LNCAP (cell line): ENCODE results near the gene MRPL55.

Source experiments
- TF ChIP-seq, protein P1 (sequence below): fragments of 450-650 bp; IDR thresholded peaks from 2 replicates; pipeline ENCODE4 v1.5.1; 2017; ENCODE audit warnings: mild to moderate bottlenecking

MRPL55 gene

DNA sequence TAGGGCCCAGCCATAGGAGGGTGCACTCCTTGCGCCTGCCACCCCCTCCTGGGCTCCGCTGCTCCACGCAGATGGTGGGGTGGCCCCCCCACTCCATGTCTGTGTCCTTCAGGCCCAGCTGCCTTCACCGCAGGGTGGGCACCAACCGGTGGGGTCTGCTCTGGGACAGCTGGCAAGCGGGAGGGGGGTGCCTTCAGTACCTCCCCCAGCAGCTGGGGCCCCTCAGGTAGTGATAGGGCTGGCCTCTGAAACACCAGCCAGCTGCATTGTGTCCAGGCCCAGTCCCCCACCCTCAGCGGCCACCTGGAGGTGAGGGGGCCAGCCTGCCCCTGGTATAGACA is 41.0 kb upstream of the MRPL55 start:
- TF ChIP-seq, protein P1, sequence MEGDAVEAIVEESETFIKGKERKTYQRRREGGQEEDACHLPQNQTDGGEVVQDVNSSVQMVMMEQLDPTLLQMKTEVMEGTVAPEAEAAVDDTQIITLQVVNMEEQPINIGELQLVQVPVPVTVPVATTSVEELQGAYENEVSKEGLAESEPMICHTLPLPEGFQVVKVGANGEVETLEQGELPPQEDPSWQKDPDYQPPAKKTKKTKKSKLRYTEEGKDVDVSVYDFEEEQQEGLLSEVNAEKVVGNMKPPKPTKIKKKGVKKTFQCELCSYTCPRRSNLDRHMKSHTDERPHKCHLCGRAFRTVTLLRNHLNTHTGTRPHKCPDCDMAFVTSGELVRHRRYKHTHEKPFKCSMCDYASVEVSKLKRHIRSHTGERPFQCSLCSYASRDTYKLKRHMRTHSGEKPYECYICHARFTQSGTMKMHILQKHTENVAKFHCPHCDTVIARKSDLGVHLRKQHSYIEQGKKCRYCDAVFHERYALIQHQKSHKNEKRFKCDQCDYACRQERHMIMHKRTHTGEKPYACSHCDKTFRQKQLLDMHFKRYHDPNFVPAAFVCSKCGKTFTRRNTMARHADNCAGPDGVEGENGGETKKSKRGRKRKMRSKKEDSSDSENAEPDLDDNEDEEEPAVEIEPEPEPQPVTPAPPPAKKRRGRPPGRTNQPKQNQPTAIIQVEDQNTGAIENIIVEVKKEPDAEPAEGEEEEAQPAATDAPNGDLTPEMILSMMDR, result no peak

DNA sequence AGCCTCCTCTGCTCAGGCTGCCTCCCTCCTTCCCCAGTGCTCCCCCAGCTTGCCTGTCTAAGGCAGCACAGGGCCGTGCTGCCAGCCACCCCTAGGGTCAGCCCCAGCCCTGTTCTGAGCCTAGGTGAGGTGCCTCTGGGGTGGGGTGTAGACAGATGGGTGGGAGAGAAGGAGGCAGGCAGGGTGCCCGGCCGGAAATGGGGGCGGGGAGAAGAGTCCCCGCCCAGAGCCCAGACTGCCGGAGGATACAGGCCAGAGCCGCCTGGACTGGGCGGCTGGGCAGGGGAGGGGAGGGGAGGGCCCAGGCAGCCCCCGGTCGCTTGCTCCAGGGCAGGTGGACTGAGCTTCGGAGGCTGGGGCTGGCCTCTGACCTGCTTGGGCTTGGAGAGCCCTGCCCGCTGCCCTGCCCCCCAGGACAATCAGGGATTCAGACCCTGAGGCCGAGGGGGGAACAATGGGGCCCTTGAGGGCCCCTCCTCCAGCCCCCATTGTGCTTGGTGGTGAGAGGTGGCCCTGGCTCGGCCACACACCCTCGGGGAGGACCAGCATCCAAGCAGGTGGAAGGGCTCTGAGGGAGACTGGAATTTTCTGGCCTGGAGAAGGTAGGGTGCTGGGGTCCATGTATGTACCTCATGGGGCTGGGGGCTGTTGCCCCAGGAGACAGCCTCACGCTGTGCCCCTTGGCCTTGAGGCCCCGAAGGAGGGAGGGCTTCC is 40.5 kb upstream of the MRPL55 start, which contains the start of gene GJC2:
GJC2 (plus strand) TSS at position 525 of the 714 bp plus-strand sequence. CDS start 7,829 bp downstream, outside the sequence.
- TF ChIP-seq, protein P1, result no peak

GRCh38 chr1:228148935-228149405 is 39.9 kb upstream of the MRPL55 start:
- TF ChIP-seq, protein P1, result no peak

- TF ChIP-seq, protein P1, result no peak
Measured at GRCh38 chr1:228148196-228148861, 39.2 kb upstream of the MRPL55 start.

DNA sequence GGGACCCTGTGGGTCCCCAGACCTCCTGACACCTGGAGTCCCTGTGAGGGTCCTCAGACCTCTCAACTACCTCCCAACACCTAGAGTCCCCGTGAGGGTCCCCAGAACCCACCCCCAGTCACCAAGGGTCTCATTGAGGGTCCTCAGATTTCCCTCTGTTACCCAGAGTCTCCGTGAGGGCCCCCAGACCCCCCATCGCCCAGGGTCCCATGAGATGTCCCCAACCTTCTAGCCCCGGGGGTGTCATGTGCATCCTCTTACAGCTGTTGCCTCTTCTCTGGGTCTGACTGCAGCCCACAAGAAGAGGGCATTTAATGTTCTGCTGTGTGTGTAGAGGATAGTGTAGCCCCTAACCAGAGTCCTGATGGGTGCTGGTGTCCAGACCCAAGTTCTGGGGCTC is 38.7 kb upstream of the MRPL55 start:
- TF ChIP-seq, protein P1, result no peak

GRCh38 chr1:228147151-228147693 is 38.1 kb upstream of the MRPL55 start:
- TF ChIP-seq, protein P1, result no peak

GRCh38 chr1:228146417-228147150 is 37.5 kb upstream of the MRPL55 start:
- TF ChIP-seq, protein P1, result no peak
